Neural cell (in vitro differentiated cells): Measurements from ENCODE around the gene CHMP4B. TPM values are rescaled to one million over a fixed set of nuclear protein-coding genes. Genes with fewer than 3 reads are reported as not detected.

Experiments
- H2AFZ ChIP-seq: fragments of 200-600, 300-800 bp; sonication (generic), shearing (Covaris generic); 2 replicates; pipeline ENCODE4 v1.6.0; 2014; ENCODE audit warnings: low read depth, mild to moderate bottlenecking, antibody characterized with exemption, low read length, moderate library complexity
- H3F3A ChIP-seq: fragments of 200-600 bp; shearing (Covaris generic); 2 replicates; pipeline ENCODE4 v1.6.1; 2016; ENCODE audit warnings: mild to moderate bottlenecking, moderate library complexity, mixed read lengths, antibody characterized with exemption, low read length; ENCODE audit not compliant: insufficient read depth, poor library complexity, severe bottlenecking
- H3K27ac ChIP-seq: fragments of 200-600, 300-800 bp; sonication (generic), shearing (Covaris generic); 2 replicates; pipeline ENCODE4 v1.5.1; 2014; ENCODE audit warnings: mild to moderate bottlenecking, low read length, moderate library complexity
- H3K27me3 ChIP-seq: fragments of 300-800, 200-600 bp; sonication (generic), shearing (Covaris generic); 2 replicates; pipeline ENCODE4 v1.6.0; 2014; ENCODE audit warnings: mild to moderate bottlenecking, low read depth, low read length, moderate library complexity; ENCODE audit not compliant: insufficient read depth
- H3K36me3 ChIP-seq: fragments of 300-800, 200-600 bp; sonication (generic), shearing (Covaris generic); 2 replicates; pipeline ENCODE4 v1.5.1; 2014; ENCODE audit warnings: mild to moderate bottlenecking, antibody characterized with exemption, low read length, moderate library complexity; ENCODE audit not compliant: insufficient read depth
- H3K4me2 ChIP-seq: fragments of 300-800, 200-600 bp; sonication (generic), shearing (Covaris generic); 2 replicates; pipeline ENCODE4 v1.6.0; 2014; ENCODE audit warnings: mild to moderate bottlenecking, low read length
- H3K4me3 ChIP-seq: fragments of 300-800, 200-600 bp; sonication (generic), shearing (Covaris generic); 2 replicates; pipeline ENCODE4 v1.5.1; 2014; ENCODE audit warnings: mild to moderate bottlenecking, low read length, moderate library complexity
- H3K79me2 ChIP-seq: fragments of 200-600 bp; shearing (Covaris generic); replicated peaks from 2 replicates; pipeline ENCODE4 v1.6.0; 2014; ENCODE audit warnings: mild to moderate bottlenecking, low read length, moderate library complexity; ENCODE audit not compliant: insufficient read depth
- H3K9ac ChIP-seq: fragments of 300-800, 200-600 bp; sonication (generic), shearing (Covaris generic); 2 replicates; pipeline ENCODE4 v1.6.1; 2016; ENCODE audit warnings: mild to moderate bottlenecking, low read length, mixed read lengths
- H3K9me2 ChIP-seq: fragments of 200-600 bp; shearing (Covaris generic); 2 replicates; pipeline ENCODE4 v1.6.1; 2016; ENCODE audit warnings: mild to moderate bottlenecking, low read length, mixed read lengths; ENCODE audit not compliant: insufficient read depth
- H3K9me3 ChIP-seq: fragments of 200-600, 300-800 bp; sonication (generic), shearing (Covaris generic); 2 replicates; pipeline ENCODE4 v1.6.1; 2016; ENCODE audit warnings: mild to moderate bottlenecking, mixed run types, low read length, moderate library complexity, mixed read lengths
- H4K20me1 ChIP-seq: fragments of 200-600 bp; shearing (Covaris generic); 2 replicates; pipeline ENCODE4 v1.6.1; 2016; ENCODE audit warnings: mild to moderate bottlenecking, mixed run types; ENCODE audit not compliant: insufficient read depth
- CTCF ChIP-seq: fragments of 450-650 bp; IDR thresholded peaks from 2 replicates; pipeline ENCODE4 v1.5.1; 2014; ENCODE audit warnings: antibody characterized with exemption, mild to moderate bottlenecking, moderate library complexity; ENCODE audit not compliant: poor library complexity, severe bottlenecking
- EP300 ChIP-seq: fragments of 450-650 bp; conservative IDR thresholded peaks from 2 replicates; pipeline ENCODE4 v1.6.1; 2014; ENCODE audit warnings: antibody characterized with exemption, mild to moderate bottlenecking, moderate library complexity; ENCODE audit not compliant: poor library complexity, severe bottlenecking
- EZH2 ChIP-seq: fragments of 200-600, 300-800 bp; shearing (Covaris generic), sonication (generic); IDR thresholded peaks from 2 replicates; pipeline ENCODE4 v1.6.1; 2014; ENCODE audit warnings: antibody characterized with exemption, low read length, borderline replicate concordance, mild to moderate bottlenecking; ENCODE audit not compliant: insufficient read depth, poor library complexity, severe bottlenecking
- MXI1 ChIP-seq: fragments of 450-650 bp; conservative IDR thresholded peaks from 2 replicates; pipeline ENCODE4 v1.6.1; 2014; ENCODE audit warnings: antibody characterized with exemption, mild to moderate bottlenecking; ENCODE audit not compliant: poor library complexity, severe bottlenecking
- POLR2AphosphoS5 ChIP-seq: IDR thresholded peaks from 2 replicates; pipeline ENCODE4 v1.6.1; 2012
- RAD21 ChIP-seq: fragments of 450-650 bp; conservative IDR thresholded peaks from 2 replicates; pipeline ENCODE4 v1.6.1; 2014; ENCODE audit warnings: antibody characterized with exemption, mild to moderate bottlenecking, moderate library complexity
- REST ChIP-seq: IDR thresholded peaks from 2 replicates; pipeline ENCODE4 v1.6.1; 2012; ENCODE audit warnings: borderline replicate concordance
- SMC3 ChIP-seq: fragments of 450-650 bp; conservative IDR thresholded peaks from 2 replicates; pipeline ENCODE4 v1.6.1; 2014; ENCODE audit warnings: antibody characterized with exemption, mild to moderate bottlenecking, moderate library complexity; ENCODE audit not compliant: poor library complexity
- TAF1 ChIP-seq: IDR thresholded peaks from 2 replicates; pipeline ENCODE4 v1.6.1; 2012; ENCODE audit warnings: low read depth
- polyA plus RNA-seq: library from polyadenylated mRNA; depleted of rRNA; stranded (reverse); fragments of >200 nt; gene quantifications from 2 replicates; pipeline ENCODE4 v1.2.3, GENCODE V29; 2014

The CHMP4B gene
- polyA plus RNA-seq, 1 donor from 2014 or later, result 83.8 TPM

GRCh38 chr20:33826270-33826897 is 15.2 kb downstream of the CHMP4B start:
- H3K4me2 ChIP-seq, result no peak overlapping the region
- no peak for TF ChIP-seq SMC3

GRCh38 chr20:33827109-33827508 is 16.0 kb downstream of the CHMP4B start:
- no peak overlapping the region for H3K27ac ChIP-seq
- H3K9ac ChIP-seq, result no peak overlapping the region
- no peaks in the 10 kb centered on the region for H3K36me3 ChIP-seq
- TF ChIP-seq REST (no peak), POLR2AphosphoS5 (no peak), MXI1 (no peak), TAF1 (no peak), EP300 (no peak), CTCF (no peak), RAD21 (no peak), EZH2 (no peak), SMC3 (no peak)
- no peaks in the 10 kb centered on the region for H3K27me3 ChIP-seq
- H4K20me1 ChIP-seq, result no peaks in the 10 kb centered on the region
- H2AFZ ChIP-seq, result no peak overlapping the region
- H3F3A ChIP-seq, result no peaks in the 10 kb centered on the region
- no peak overlapping the region for H3K4me2 ChIP-seq
- no peaks in the 10 kb centered on the region for H3K9me3 ChIP-seq
- H3K4me3 ChIP-seq, result no peak overlapping the region
- peaks cover 17% of the 10 kb centered on the region for H3K79me2 ChIP-seq
- no peaks in the 10 kb centered on the region for H3K9me2 ChIP-seq

More at GRCh38 chr20:33826270-33826897, 15.2 kb downstream of the CHMP4B start:
- no peaks in the 10 kb centered on the region for H3K9me2 ChIP-seq
- H3K27ac ChIP-seq, result no peak overlapping the region
- H3K4me3 ChIP-seq, result no peak overlapping the region
- H3K27me3 ChIP-seq, result no peaks in the 10 kb centered on the region
- no peaks in the 10 kb centered on the region for H3F3A ChIP-seq
- no peaks in the 10 kb centered on the region for H4K20me1 ChIP-seq
- H3K36me3 ChIP-seq, result no peaks in the 10 kb centered on the region
- H2AFZ ChIP-seq, result no peak overlapping the region
- H3K9ac ChIP-seq, result no peak overlapping the region
- no peaks in the 10 kb centered on the region for H3K9me3 ChIP-seq
- peaks cover 19% of the 10 kb centered on the region for H3K79me2 ChIP-seq
